Ammon's horn (tissue), 1 donor: ENCODE data around the gene TFPI.

Experiments used
- DNase-seq: peaks from one replicate; pipeline ENCODE4 v3.0.0-alpha.2; 2016; ENCODE audit warnings: low spot score

TFPI gene

GRCh38 chr2:187503700-187504099 is 50.5 kb downstream of the TFPI start:
- DNase-seq, result no peak

GRCh38 chr2:187502467-187502866 is 51.8 kb downstream of the TFPI start:
- DNase-seq, result no peak

- no peak for DNase-seq
These were observed 53.5 kb downstream of the TFPI start for GRCh38 chr2:187500585-187501359.

GRCh38 chr2:187499941-187500532 is 54.2 kb downstream of the TFPI start:
- peak; percentile 70 for DNase-seq

- no peak for DNase-seq
These were observed 56.3 kb downstream of the TFPI start for GRCh38 chr2:187497858-187498463.

- no peak for DNase-seq
These were observed 57.1 kb downstream of the TFPI start for GRCh38 chr2:187497140-187497539.

GRCh38 chr2:187495324-187495723 is 58.9 kb downstream of the TFPI start:
- DNase-seq, result no peak

GRCh38 chr2:187493877-187494568 is 60.2 kb downstream of the TFPI start:
- DNase-seq, result no peak

DNA sequence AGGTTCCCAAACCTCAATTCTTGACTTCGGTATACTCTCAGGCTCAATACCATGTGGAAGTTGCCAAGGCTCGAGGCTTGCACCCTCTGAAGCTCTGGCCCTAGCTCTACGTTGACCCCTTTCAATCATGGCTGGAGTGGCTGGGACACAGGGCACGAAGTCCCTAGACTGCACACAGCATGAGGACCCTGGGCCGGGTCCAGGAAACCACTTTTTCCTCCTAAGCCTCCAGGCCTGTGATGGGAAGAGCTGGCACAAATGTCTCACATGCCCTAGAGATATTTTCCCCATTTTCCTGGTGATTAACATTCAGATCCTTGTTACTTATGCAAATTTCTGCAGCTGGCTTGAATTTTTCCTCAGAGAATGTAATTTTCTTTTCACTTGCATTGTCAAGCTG is 61.1 kb downstream of the TFPI start:
- DNase-seq, result no peak

GRCh38 chr2:187486241-187486640 is 68.0 kb downstream of the TFPI start:
- no peak for DNase-seq

GRCh38 chr2:187485523-187485922 is 68.7 kb downstream of the TFPI start:
- no peak for DNase-seq

DNA sequence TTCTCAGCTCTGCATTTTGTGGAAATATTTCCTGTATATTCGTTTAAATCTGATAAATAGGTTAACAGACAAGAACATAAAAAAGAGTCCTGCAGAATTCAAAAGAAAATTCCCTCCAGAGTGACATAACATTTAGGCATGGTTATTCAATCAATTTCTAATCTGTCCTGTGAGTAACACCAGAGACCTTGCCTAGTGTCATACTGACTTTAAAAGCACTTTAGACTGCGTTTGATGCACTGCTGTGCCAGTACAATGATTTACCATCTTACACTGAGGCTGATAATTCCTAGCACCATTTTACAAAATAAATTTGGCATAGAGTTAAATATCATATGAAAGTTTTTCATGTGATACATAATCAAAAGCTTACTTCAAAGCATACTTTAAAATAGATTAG is 70.7 kb downstream of the TFPI start:
- no peak for DNase-seq

GRCh38 chr2:187482796-187483195 is 71.4 kb downstream of the TFPI start:
- no peak for DNase-seq

GRCh38 chr2:187481543-187481942 is 72.7 kb downstream of the TFPI start:
- DNase-seq, result no peak

DNA sequence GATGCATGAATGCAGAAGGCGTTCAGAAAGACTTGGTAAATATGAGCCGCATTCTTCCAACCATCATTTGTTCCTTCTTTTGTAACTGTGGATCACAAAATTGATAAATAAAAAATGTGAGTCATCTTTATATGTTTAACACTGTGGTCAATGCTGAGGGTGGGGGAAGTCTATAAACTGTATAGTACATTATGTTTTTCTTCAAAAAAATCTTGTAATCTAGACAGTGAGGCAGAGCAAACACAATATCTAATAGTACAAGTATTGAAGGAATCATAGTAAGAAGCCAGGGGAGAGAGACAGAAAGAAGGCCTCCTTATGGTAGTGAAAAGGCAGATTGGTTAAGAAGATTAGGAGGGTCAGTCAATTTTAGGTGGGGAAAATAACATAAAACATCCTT is 75.5 kb downstream of the TFPI start:
- DNase-seq, result no peak

DNA sequence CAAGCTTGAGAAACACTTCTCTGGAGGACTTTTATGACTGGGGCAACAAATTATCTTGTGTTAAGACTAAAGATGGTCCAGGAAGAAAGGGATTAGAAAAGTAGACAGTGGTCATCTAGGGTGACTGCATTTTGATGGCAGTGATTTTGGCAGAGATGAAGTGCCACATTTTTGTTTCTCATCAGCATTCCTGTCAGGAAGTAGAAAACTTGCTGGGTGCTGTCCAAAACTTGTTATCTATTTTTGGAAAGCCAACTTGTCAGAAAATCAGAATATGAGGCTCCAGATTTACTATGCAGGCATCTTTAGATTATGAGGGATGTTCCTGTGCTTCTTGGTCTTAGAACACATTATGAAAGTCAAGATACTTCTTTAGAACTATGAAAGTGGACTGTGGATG is 77.2 kb downstream of the TFPI start:
- no peak for DNase-seq

DNA sequence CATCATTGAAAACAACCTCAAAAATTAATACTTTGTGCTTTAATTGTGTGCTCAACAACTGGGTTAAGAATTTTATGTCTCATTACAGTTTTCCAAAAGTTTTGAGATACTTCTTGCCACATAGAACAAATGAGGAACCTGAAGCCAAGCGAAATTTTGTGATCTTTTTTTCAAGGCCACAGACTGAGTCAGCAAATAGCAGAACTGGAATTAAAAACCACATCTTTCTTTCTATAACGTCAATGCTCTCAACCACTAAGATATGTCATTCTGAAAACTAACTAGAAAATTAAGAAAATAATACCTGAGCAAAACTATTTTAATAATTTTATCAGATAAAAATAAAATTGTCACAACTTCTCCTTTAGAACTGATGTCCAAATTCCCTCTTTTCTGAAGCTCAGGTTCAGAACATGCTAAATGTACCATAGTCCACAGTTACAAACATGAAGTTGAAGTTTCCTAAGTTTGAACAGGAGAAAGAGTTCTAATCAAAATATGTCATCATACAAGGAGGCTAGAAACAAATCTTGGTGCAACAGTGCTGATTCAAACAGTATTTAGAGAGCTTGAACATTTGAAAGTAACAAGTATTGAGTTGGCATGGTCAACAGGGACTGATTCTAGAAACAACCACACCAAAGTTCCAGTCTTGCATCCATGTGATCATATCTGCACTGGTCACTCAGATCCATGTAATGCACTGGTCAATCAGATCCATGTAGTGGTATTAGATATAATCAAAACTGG is 78.6 kb downstream of the TFPI start:
- no peak for DNase-seq

- DNase-seq, result no peak
These were observed 83.5 kb downstream of the TFPI start for GRCh38 chr2:187470698-187471097.

GRCh38 chr2:187469538-187469937 is 84.7 kb downstream of the TFPI start:
- DNase-seq, result no peak

DNA sequence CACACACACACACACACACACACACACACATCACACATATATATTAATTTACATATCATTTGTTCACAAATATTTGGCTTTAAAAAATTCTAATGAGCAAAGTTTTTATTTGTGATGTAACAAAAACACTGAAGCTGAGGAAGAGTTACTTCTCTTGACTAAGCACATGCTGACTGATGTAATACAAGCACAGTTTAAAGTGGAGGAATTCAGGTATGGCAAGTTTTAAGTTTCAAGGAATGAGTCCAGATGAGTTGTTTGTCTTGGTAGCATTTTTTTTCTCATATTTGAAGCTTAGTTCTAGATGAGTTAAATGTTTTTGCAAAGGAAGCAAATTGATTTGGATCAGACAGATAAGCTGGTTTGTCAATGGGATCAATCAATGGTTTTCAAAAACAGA is 86.0 kb downstream of the TFPI start:
- no peak for DNase-seq

- no peak for DNase-seq
These were observed 88.0 kb downstream of the TFPI start for GRCh38 chr2:187466129-187466792.

GRCh38 chr2:187462839-187463238 is 91.4 kb downstream of the TFPI start:
- no peak for DNase-seq
